T-helper 1 cell treated with Interleukin-12 subunit alpha and Interleukin-12 subunit beta and Interleukin-4 antibody, amounts not matched to agents 30 ng/mL and 1 ng/mL, for 36 hours (primary cell): ENCODE data around the gene DTX3L. TPM values are rescaled to one million over a fixed set of nuclear protein-coding genes. Genes with fewer than 3 reads are reported as not detected.

Source experiments
- intact Hi-C: fragments of 100-400 bp; cut with micrococcal nuclease; formaldehyde crosslinking; loops from one replicate; pipeline ENCODE4 v1.15.1; 2024
- total RNA-seq: library from RNA; stranded (reverse); gene quantifications from 2 replicates; pipeline ENCODE4 v1.2.3, GENCODE V29; 2022

The DTX3L gene
- total RNA-seq, 1 donor from 2014 or later, result 154 TPM

- intact Hi-C loops, result no loop called here
Observed at GRCh38 chr3:122598556-122598955, 34.4 kb downstream of the DTX3L start.

- intact Hi-C loops, result no loop called here
Observed at GRCh38 chr3:122602011-122602710, 38.0 kb downstream of the DTX3L start.

GRCh38 chr3:122603056-122603455 lies 38.9 kb downstream of the DTX3L start:
- intact Hi-C loops, result no loop called here

GRCh38 chr3:122606330-122606729 lies 42.2 kb downstream of the DTX3L start:
- intact Hi-C loops, result no loop called here

- intact Hi-C loops, result no loop called here
Observed at GRCh38 chr3:122608916-122609315, 44.8 kb downstream of the DTX3L start.

GRCh38 chr3:122609798-122610559 lies 45.8 kb downstream of the DTX3L start:
- intact Hi-C loops, result loop anchor here (1.0 to 2.0 kb wide), 11 partner anchors 33 to 950 kb away; partner anchors contain the start of genes DTX3L, HCLS1, KPNA1 and PARP15

- intact Hi-C loops, result no loop called here
Observed at GRCh38 chr3:122612696-122613095, 48.6 kb downstream of the DTX3L start.

GRCh38 chr3:122615303-122615702 lies 51.2 kb downstream of the DTX3L start:
- intact Hi-C loops, result no loop called here

- intact Hi-C loops, result no loop called here
Observed at GRCh38 chr3:122618614-122619013, 54.5 kb downstream of the DTX3L start.

- intact Hi-C loops, result no loop called here
Observed at GRCh38 chr3:122619040-122619439, 54.9 kb downstream of the DTX3L start.

GRCh38 chr3:122620399-122620798 lies 56.3 kb downstream of the DTX3L start:
- intact Hi-C loops, result no loop called here

- intact Hi-C loops, result no loop called here
Observed at GRCh38 chr3:122621112-122621511, 57.0 kb downstream of the DTX3L start.

- intact Hi-C loops, result no loop called here
Observed at GRCh38 chr3:122623031-122623829, 59.1 kb downstream of the DTX3L start.

Other genes starting within 250 kb of the DTX3L start
- not detected in 2 replicates for gene CSTA, start 239.1 kb upstream of the DTX3L start, total RNA-seq
- 45.9 and 48.1 TPM in 2 replicates for gene MIX23, start 181.1 kb upstream of the DTX3L start, total RNA-seq
- 38.4 and 41.4 TPM in 2 replicates for gene FAM162A, start 180.2 kb upstream of the DTX3L start, total RNA-seq
- 5.0 and 5.5 TPM in 2 replicates for gene WDR5B, start 148.3 kb upstream of the DTX3L start, total RNA-seq
- 67.4 and 68.7 TPM in 2 replicates for gene KPNA1, start 49.4 kb upstream of the DTX3L start, total RNA-seq
- gene PARP9, start within 50 bp of the DTX3L start, total RNA-seq, result 142 and 152 TPM in 2 replicates
- gene PARP15, start 13.3 kb downstream of the DTX3L start, total RNA-seq, result 43.2 and 43.5 TPM in 2 replicates
- gene PARP14, start 116.5 kb downstream of the DTX3L start, total RNA-seq, result 148 and 152 TPM in 2 replicates
- 7.3 and 7.5 TPM in 2 replicates for gene HSPBAP1, start 229.5 kb downstream of the DTX3L start, total RNA-seq
- 2.5 and 3.4 TPM in 2 replicates for gene SLC49A4, start 230.7 kb downstream of the DTX3L start, total RNA-seq